K562 (cell line): ENCODE data around the gene KCNK4. TPM values are rescaled to one million over a fixed set of nuclear protein-coding genes. Genes with fewer than 3 reads are reported as not detected.

Experiments
- ATAC-seq: fragments of 200-7000 bp; cut with Tn5 transposase; 3 replicates; pipeline ENCODE4 v1.9.1; 2020; ENCODE audit warnings: moderate library complexity
- BruUV-seq: library from RNA; stranded (reverse); fragments of 400-500 nt; replicated peaks from 2 replicates; lab custom pipeline; 2021; lab: Mats Ljungman, UMichigan
- CTCF ChIA-PET: fragments of 300-600 bp; formaldehyde crosslinking; extraction: SDS; loops from one replicate; lab custom pipeline; 2021; ENCODE audit warnings: low intra/inter-chr PET ratio; lab: Yijun Ruan, JAX
- POLR2A ChIA-PET: fragments of 300-600, 350-650 bp; sonication (Branson Sonifier 250); formaldehyde crosslinking; extraction: SDS; loops from one replicate; lab custom pipeline; 2021; ENCODE audit warnings: antibody characterized with exemption, inconsistent platforms; lab: Yijun Ruan, JAX
- DNase-seq, 4 experiments: peaks; one replicate each; pipeline versions ENCODE4 v3.0.0 to v3.0.0-alpha.2; 2011 to 2018; ENCODE audit warnings: low spot score in 3 of 4, mixed read lengths in 3 of 4; ENCODE audit errors: extremely low read depth in 1 of 4
- FAIRE-seq: peaks from 2 replicates; lab custom pipeline; 2011; peaks lifted over from hg19 to GRCh38; lab: Jason Lieb, UNC
- H2AFZ ChIP-seq: 2 replicates; pipeline ENCODE4 v1.6.0; 2011; ENCODE audit warnings: low read depth, low read length, control low read depth, inconsistent platforms
- H3K27ac ChIP-seq: fragments of 200-600 bp; 3 replicates; pipeline ENCODE4 v1.8.0; 2011; ENCODE audit warnings: low read depth, mild to moderate bottlenecking, control low read depth, inconsistent platforms, low read length, moderate library complexity, mixed read lengths; ENCODE audit errors: extremely low read depth
- H3K27me3 ChIP-seq, 2 experiments: fragments of 300-600 bp in 1 of 2; 2 replicates in 1 of 2; 3 replicates in 1 of 2; pipeline versions ENCODE4 v1.6.0 to v1.8.0; 2011; ENCODE audit warnings: inconsistent platforms in 2 of 2, low read length in 2 of 2, mild to moderate bottlenecking in 1 of 2, mixed read lengths in 1 of 2, moderate library complexity in 1 of 2; ENCODE audit not compliant: control insufficient read depth in 2 of 2, insufficient read depth in 2 of 2
- H3K36me3 ChIP-seq: fragments of 300-600 bp; 3 replicates; pipeline ENCODE4 v1.8.0; 2011; ENCODE audit warnings: mild to moderate bottlenecking, low read length, inconsistent platforms; ENCODE audit not compliant: control insufficient read depth, insufficient read depth
- H3K4me1 ChIP-seq, 2 experiments: fragments of 200-600 bp in 1 of 2; replicated peaks in 1 of 2; 2 replicates in 1 of 2; 3 replicates in 1 of 2; pipeline versions ENCODE4 v1.5.1 to v1.8.0; 2011; ENCODE audit warnings: inconsistent platforms in 2 of 2, low read length in 2 of 2, mild to moderate bottlenecking in 1 of 2, mixed read lengths in 1 of 2, moderate library complexity in 1 of 2; ENCODE audit not compliant: control insufficient read depth in 2 of 2, insufficient read depth in 2 of 2
- H3K4me2 ChIP-seq: 2 replicates; pipeline ENCODE4 v1.6.1; 2011; ENCODE audit warnings: low read length, control low read depth, inconsistent platforms, mixed read lengths; ENCODE audit not compliant: insufficient read depth
- H3K4me3 ChIP-seq: fragments of 200-600 bp; sonication (generic), shearing (Covaris generic); 2 replicates; pipeline ENCODE4 v1.5.1; 2016; ENCODE audit warnings: control low read depth, inconsistent platforms
- H3K79me2 ChIP-seq: fragments of 200-600 bp; 3 replicates; pipeline ENCODE4 v1.8.0; 2011; ENCODE audit warnings: low read length, inconsistent platforms; ENCODE audit not compliant: control insufficient read depth, insufficient read depth
- H3K9ac ChIP-seq, 2 experiments: 2 replicates each; pipeline versions ENCODE4 v1.6.0 to v1.6.1; 2011; ENCODE audit warnings: low read depth in 2 of 2, low read length in 2 of 2, control low read depth in 1 of 2, inconsistent platforms in 1 of 2, mild to moderate bottlenecking in 1 of 2, mixed read lengths in 1 of 2; ENCODE audit not compliant: insufficient read depth in 1 of 2
- H3K9me1 ChIP-seq: one replicate; pipeline ENCODE4 v1.6.0; 2011; ENCODE audit warnings: inconsistent platforms, mild to moderate bottlenecking, low read length, moderate library complexity; ENCODE audit not compliant: control insufficient read depth, insufficient read depth
- H3K9me3 ChIP-seq: replicated peaks from 2 replicates; pipeline ENCODE4 v1.5.1; 2011; ENCODE audit warnings: low read depth, low read length, inconsistent platforms; ENCODE audit not compliant: control insufficient read depth, insufficient read depth
- H4K20me1 ChIP-seq: replicated peaks from 2 replicates; pipeline ENCODE4 v1.6.1; 2011; ENCODE audit warnings: low read length, inconsistent platforms, mixed read lengths; ENCODE audit not compliant: control insufficient read depth, insufficient read depth
- ATF7 ChIP-seq: fragments of 450-650 bp; IDR thresholded peaks from 2 replicates; pipeline ENCODE4 v1.7.1; 2014; ENCODE audit warnings: mild to moderate bottlenecking, moderate library complexity
- ERF ChIP-seq: fragments of 450-650 bp; formaldehyde crosslinking; IDR thresholded peaks from 2 replicates; pipeline ENCODE4 v1.4.0; 2020; ENCODE audit warnings: mild to moderate bottlenecking, mixed read lengths
- FOXJ3 ChIP-seq: sonication (generic); formaldehyde crosslinking; IDR thresholded peaks from 2 replicates; pipeline ENCODE4 v1.4.0; 2020; ENCODE audit warnings: mild to moderate bottlenecking, missing genetic modification reagents
- GATAD2A ChIP-seq: fragments of 450-650 bp; IDR thresholded peaks from 2 replicates; pipeline ENCODE4 v1.6.1; 2017
- HMGN3 ChIP-seq: IDR thresholded peaks from 2 replicates; pipeline ENCODE4 v1.6.1; 2011; ENCODE audit warnings: borderline replicate concordance, low read depth, mild to moderate bottlenecking, mixed read lengths, low read length; ENCODE audit not compliant: insufficient read length; ENCODE audit errors: extremely low read depth
- HMGXB4 ChIP-seq: sonication (generic); formaldehyde crosslinking; IDR thresholded peaks from 2 replicates; pipeline ENCODE4 v1.8.1; 2023; ENCODE audit warnings: mild to moderate bottlenecking, missing genetic modification reagents
- HOMEZ ChIP-seq: fragments of 250-450 bp; sonication (Bioruptor Pico); IDR thresholded peaks from 2 replicates; pipeline ENCODE4 v1.4.0; 2020; ENCODE audit warnings: mild to moderate bottlenecking, moderate library complexity
- ILF3 ChIP-seq: fragments of 450-650 bp; IDR thresholded peaks from 2 replicates; pipeline ENCODE4 v1.6.1; 2018; ENCODE audit warnings: antibody characterized with exemption, mild to moderate bottlenecking, moderate library complexity, borderline replicate concordance
- PKNOX1 ChIP-seq: fragments of 450-650 bp; IDR thresholded peaks from 2 replicates; pipeline ENCODE4 v1.6.1; 2016
- POLR2G ChIP-seq: fragments of 200-400 bp; formaldehyde crosslinking; IDR thresholded peaks from 2 replicates; pipeline ENCODE4 v1.6.1; 2017; ENCODE audit warnings: low read depth, mild to moderate bottlenecking, antibody characterized with exemption, low read length, moderate library complexity
- RBFOX2 ChIP-seq: fragments of 200-400 bp; formaldehyde crosslinking; IDR thresholded peaks from 2 replicates; pipeline ENCODE4 v1.6.1; 2017; ENCODE audit warnings: low read depth, mild to moderate bottlenecking, low read length, moderate library complexity
- TFAP4 ChIP-seq: sonication (generic); formaldehyde crosslinking; IDR thresholded peaks from 2 replicates; pipeline ENCODE4 v1.8.0; 2022; ENCODE audit warnings: missing genetic modification reagents, mild to moderate bottlenecking, moderate library complexity, borderline replicate concordance
- THRB ChIP-seq: fragments of 450-650 bp; formaldehyde crosslinking; conservative IDR thresholded peaks from 2 replicates; pipeline ENCODE4 v1.4.0; 2022; ENCODE audit warnings: mild to moderate bottlenecking, missing genetic modification characterization
- WGBS: fragments of 100-300 bp; shearing (Covaris generic); methylation state at CpG from one replicate; pipeline ENCODE4 v1.1.6; 2016; ENCODE audit warnings: low coverage, mixed read lengths; ENCODE audit not compliant: insufficient coverage; ENCODE audit errors: missing lambda C conversion rate; 5-methylcytosine and 5-hydroxymethylcytosine counted together
- in situ Hi-C: fragments of 300-500 bp; cut with MboI; formaldehyde crosslinking; loops from 4 replicates; pipeline ENCODE4 v1.15.0; 2018; ENCODE audit warnings: inconsistent platforms, mixed read lengths
- intact Hi-C: fragments of 100-400 bp; cut with micrococcal nuclease; formaldehyde crosslinking; loops from 2 replicates; pipeline ENCODE4 v1.14.2; 2022
- polyA plus RNA-seq, 8 experiments: library from polyadenylated mRNA; depleted of rRNA in 4 of 8; stranded (reverse) in 5 of 8; unstranded in 3 of 8; fragments of >200 nt; fragmentation: Nextera tagmentation in 2 of 8; fragmentation: Illumina TruSeq in 1 of 8; extraction: Ambion mirVana in 2 of 8; extraction: Trizol in 1 of 8; gene quantifications; 2 replicates each; pipeline versions ENCODE4 v1.2.1 to v1.2.3, GENCODE V29; 2011 to 2014; ENCODE audit warnings: inconsistent platforms in 1 of 8, missing spikeins in 1 of 8
- total RNA-seq, 7 experiments: library from RNA; depleted of rRNA in 6 of 7; stranded (reverse); fragments of >200 nt in 6 of 7; fragmentation: Illumina TruSeq in 2 of 7; extraction: Trizol in 2 of 7; gene quantifications; 2 replicates each; pipeline versions ENCODE4 v1.2.1 to v1.2.3, GENCODE V29; 2011 to 2021; ENCODE audit warnings: low replicate concordance in 1 of 7

The KCNK4 gene
- total and polyA plus RNA-seq, 9 of the 15 experiments (the other 6 are each of a cell fraction or from before 2014, with no cell fraction given), result not detected

GRCh38 chr11:64312947-64313346, 21.8 kb downstream of the KCNK4 start (continued):
- TF ChIP-seq ATF7 (no peak), ERF (CRISPR knock-in tag) (no peak), FOXJ3 (no peak)

- no peaks in the 10 kb centered on the region for H3K9me1 ChIP-seq
- H4K20me1 ChIP-seq, result no peaks in the 10 kb centered on the region; the same call in 1 of the 2 replicates
- peaks cover 0 to 54% of the 10 kb centered on the region in 2 experiments; a peak in 3 of 5 replicates for H3K4me1 ChIP-seq
- no peak overlapping the region for H3K27ac ChIP-seq
- in situ Hi-C loops (no loop called here), intact Hi-C loops (no loop called here)
- no peak overlapping the region for H3K4me3 ChIP-seq
- H2AFZ ChIP-seq, result no peak overlapping the region
- H3K9me3 ChIP-seq, result no peaks in the 10 kb centered on the region
- 92% methylated on average over 10 of the region's 18 CpGs for WGBS
- ChIA-PET POLR2A (interaction anchor here (0.6 to 1.0 kb wide), 3 partner anchors 9 to 262 kb away, joined by 3 to 4 read pairs (median 4); no protein-coding TSS in a partner anchor), CTCF (no interaction called here)
- H3K79me2 ChIP-seq, result peaks cover 49% of the 10 kb centered on the region
- peak in 2 of 4 experiments; percentile 25 to 35 for DNase-seq
- BruUV-seq, result no TSS peak
- ATAC-seq, result no peak
- no peaks in the 10 kb centered on the region for H3K27me3 ChIP-seq
- H3K4me2 ChIP-seq, result no peak overlapping the region
- FAIRE-seq, result no peak
- H3K36me3 ChIP-seq, result peaks cover 62% of the 10 kb centered on the region
- H3K9ac ChIP-seq, result peak overlapping the region in 1 of 2 experiments; percentile 32; a peak in 2 of 4 replicates
- TF ChIP-seq ILF3 (no peak), TFAP4 (CRISPR knock-in tag) (0 out of 2 replicates have a peak, but pooled peaks have one; percentile 6), PKNOX1 (no peak), THRB (CRISPR knock-in tag) (no peak), POLR2G (peak; percentile 73), HMGXB4 (no peak), RBFOX2 (peak; percentile 29; the same call in 1 of the 2 replicates), HOMEZ (CRISPR knock-in tag) (no peak), GATAD2A (no peak), HMGN3 (peak; percentile 30)
Measured at GRCh38 chr11:64313491-64314145, 22.5 kb downstream of the KCNK4 start.
